ENCODE data around the gene DBT.

DBT gene

GRCh38 chr1:100230765-100231164, 18.9 kb downstream of the DBT start:
- TF ChIP-seq REST (IDR thresholded peaks at IDR 0.05; ENCODE audit: insufficient replicate concordance, low read depth) (no peak), SPI1 (IDR thresholded peaks at IDR 0.05; ENCODE audit: borderline replicate concordance, low read depth) (no peak), CTCF (IDR thresholded peaks at IDR 0.05; ENCODE audit: insufficient read depth, low read length) (no peak), GABPA (IDR thresholded peaks at IDR 0.05; ENCODE audit: low read depth) (no peak), POLR2AphosphoS5 (IDR thresholded peaks at IDR 0.05; ENCODE audit: low read depth) (no peak)
- Histone ChIP-seq H3K27ac (replicated peaks) (no peak overlapping the region), H3K27me3 (ENCODE audit: insufficient read depth, poor library complexity, severe bottlenecking) (no peaks in the 10 kb centered on the region), H3K4me3 (replicated peaks; ENCODE audit: insufficient read depth, low read length) (no peak overlapping the region)
- no peak for DNase-seq (ENCODE audit: low read depth in 1 of 2, low spot score in 1 of 2)

GRCh38 chr1:100229681-100230443, 19.8 kb downstream of the DBT start:
- no peak overlapping the region for H3K4me3 ChIP-seq (replicated peaks; ENCODE audit: insufficient read depth, low read length)
- no peak overlapping the region for H3K27ac ChIP-seq (replicated peaks)
- no peak for DNase-seq (ENCODE audit: low read depth in 1 of 2, low spot score in 1 of 2)
- no peaks in the 10 kb centered on the region for H3K27me3 ChIP-seq (ENCODE audit: insufficient read depth, poor library complexity, severe bottlenecking)
- TF ChIP-seq REST (IDR thresholded peaks at IDR 0.05; ENCODE audit: insufficient replicate concordance, low read depth) (no peak), SPI1 (IDR thresholded peaks at IDR 0.05; ENCODE audit: borderline replicate concordance, low read depth) (no peak), GABPA (IDR thresholded peaks at IDR 0.05; ENCODE audit: low read depth) (no peak), POLR2AphosphoS5 (IDR thresholded peaks at IDR 0.05; ENCODE audit: low read depth) (no peak), CTCF (IDR thresholded peaks at IDR 0.05; ENCODE audit: insufficient read depth, low read length) (no peak)

- DNase-seq (ENCODE audit: low read depth in 1 of 2, low spot score in 1 of 2): no peak
- TF ChIP-seq REST (IDR thresholded peaks at IDR 0.05; ENCODE audit: insufficient replicate concordance, low read depth): no peak
- TF ChIP-seq POLR2AphosphoS5 (IDR thresholded peaks at IDR 0.05; ENCODE audit: low read depth): no peak
- TF ChIP-seq SPI1 (IDR thresholded peaks at IDR 0.05; ENCODE audit: borderline replicate concordance, low read depth): no peak
- H3K4me3 ChIP-seq (replicated peaks; ENCODE audit: insufficient read depth, low read length): no peak overlapping the region
- no peak overlapping the region for H3K27ac ChIP-seq (replicated peaks)
- no peaks in the 10 kb centered on the region for H3K27me3 ChIP-seq (ENCODE audit: insufficient read depth, poor library complexity, severe bottlenecking)
Observed at GRCh38 chr1:100222428-100222827, 27.2 kb downstream of the DBT start.
